ENCODE measurements around the gene NDUFB11. TPM values are rescaled to one million over a fixed set of nuclear protein-coding genes. Genes with fewer than 3 reads are reported as not detected.
A peak's percentile ranks its signal among the peaks of the same experiment; 100 is the strongest.

Gene NDUFB11
- total RNA-seq, 1 donor: 43.1 TPM

GRCh38 chrX:47146936-47147859 lies 2.7 kb upstream of the NDUFB11 start:
- H4K20me1 ChIP-seq (ENCODE audit: insufficient read depth, low read length): peaks cover 37% of the 10 kb centered on the region
- DNase-seq (ENCODE audit: insufficient read length, low spot score, missing footprints): peak; percentile 78
- H3K4me3 ChIP-seq (ENCODE audit: insufficient read depth, low read length): peak overlapping the region; percentile 86
- no peak overlapping the region for H2AFZ ChIP-seq (ENCODE audit: low read length)
- peaks cover 75% of the 10 kb centered on the region for H3K79me2 ChIP-seq (ENCODE audit: insufficient read depth, low read length)
- H3K9me3 ChIP-seq (ENCODE audit: low read depth, low read length): no peaks in the 10 kb centered on the region
- H3K27ac ChIP-seq (ENCODE audit: low read depth, low read length): no peak overlapping the region
- H3K4me1 ChIP-seq (ENCODE audit: insufficient read depth, low read length): no peaks in the 10 kb centered on the region
- no peaks in the 10 kb centered on the region for H3K27me3 ChIP-seq (ENCODE audit: insufficient read depth, low read length)
- peak overlapping the region; percentile 89 for H3K4me2 ChIP-seq (ENCODE audit: insufficient read depth, low read length)
- no peak for TF ChIP-seq CTCF (IDR thresholded peaks at IDR 0.05; ENCODE audit: extremely low read depth, low read depth, low read length)
- H3K36me3 ChIP-seq (ENCODE audit: insufficient read depth, low read length): no peaks in the 10 kb centered on the region

DNA sequence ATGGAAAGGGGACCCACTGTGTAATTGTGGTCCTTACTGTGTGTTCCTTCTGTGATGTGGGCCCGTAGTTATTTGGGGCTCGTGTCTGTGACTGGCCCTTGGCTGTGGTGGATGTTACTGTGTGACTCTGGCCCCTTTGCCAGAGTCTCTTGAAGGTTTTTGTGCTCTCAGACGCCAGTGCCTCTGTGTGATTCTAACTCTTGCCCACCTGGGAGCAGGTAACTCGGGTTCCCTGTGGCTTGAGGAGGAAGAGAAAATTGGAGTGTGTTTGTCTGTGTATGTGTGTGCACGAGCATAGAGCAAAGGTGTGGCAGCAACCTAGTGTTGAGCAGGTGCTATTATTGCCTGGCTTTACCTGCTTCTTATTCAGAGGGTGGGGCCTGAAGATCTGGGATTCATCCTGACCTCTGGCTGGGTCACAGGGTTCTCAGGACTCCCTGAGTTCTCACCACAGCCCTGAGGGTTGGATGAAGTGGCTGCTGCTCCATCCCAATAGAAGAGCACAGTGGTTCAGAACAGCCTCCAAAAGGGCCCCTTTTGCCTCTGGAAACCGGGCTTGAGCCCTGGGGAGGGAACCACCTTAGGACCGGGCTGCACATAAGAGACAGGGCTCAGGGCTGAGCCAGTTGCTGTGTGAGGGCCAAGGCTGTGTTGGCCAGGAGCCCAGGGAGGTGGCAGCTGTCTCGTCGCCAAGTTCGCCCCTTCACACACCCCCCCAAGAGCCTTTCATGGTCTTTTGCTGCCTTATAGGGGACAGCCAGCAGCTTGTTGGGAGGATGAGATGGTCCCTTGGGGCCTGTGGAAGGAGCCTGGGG lies 1.8 kb upstream of the NDUFB11 start:
- H4K20me1 ChIP-seq (ENCODE audit: insufficient read depth, low read length): peaks cover 35% of the 10 kb centered on the region
- peak overlapping the region; percentile 74 for H3K27ac ChIP-seq (ENCODE audit: low read depth, low read length)
- no peak overlapping the region for H2AFZ ChIP-seq (ENCODE audit: low read length)
- DNase-seq (ENCODE audit: insufficient read length, low spot score, missing footprints): peak; percentile 75
- peaks cover 66% of the 10 kb centered on the region for H3K79me2 ChIP-seq (ENCODE audit: insufficient read depth, low read length)
- no peaks in the 10 kb centered on the region for H3K9me3 ChIP-seq (ENCODE audit: low read depth, low read length)
- TF ChIP-seq CTCF (IDR thresholded peaks at IDR 0.05; ENCODE audit: extremely low read depth, low read depth, low read length): no peak
- no peaks in the 10 kb centered on the region for H3K4me1 ChIP-seq (ENCODE audit: insufficient read depth, low read length)
- H3K4me3 ChIP-seq (ENCODE audit: insufficient read depth, low read length): peak overlapping the region; percentile 86
- no peaks in the 10 kb centered on the region for H3K36me3 ChIP-seq (ENCODE audit: insufficient read depth, low read length)
- no peaks in the 10 kb centered on the region for H3K27me3 ChIP-seq (ENCODE audit: insufficient read depth, low read length)
- H3K4me2 ChIP-seq (ENCODE audit: insufficient read depth, low read length): peak overlapping the region; percentile 89

DNA sequence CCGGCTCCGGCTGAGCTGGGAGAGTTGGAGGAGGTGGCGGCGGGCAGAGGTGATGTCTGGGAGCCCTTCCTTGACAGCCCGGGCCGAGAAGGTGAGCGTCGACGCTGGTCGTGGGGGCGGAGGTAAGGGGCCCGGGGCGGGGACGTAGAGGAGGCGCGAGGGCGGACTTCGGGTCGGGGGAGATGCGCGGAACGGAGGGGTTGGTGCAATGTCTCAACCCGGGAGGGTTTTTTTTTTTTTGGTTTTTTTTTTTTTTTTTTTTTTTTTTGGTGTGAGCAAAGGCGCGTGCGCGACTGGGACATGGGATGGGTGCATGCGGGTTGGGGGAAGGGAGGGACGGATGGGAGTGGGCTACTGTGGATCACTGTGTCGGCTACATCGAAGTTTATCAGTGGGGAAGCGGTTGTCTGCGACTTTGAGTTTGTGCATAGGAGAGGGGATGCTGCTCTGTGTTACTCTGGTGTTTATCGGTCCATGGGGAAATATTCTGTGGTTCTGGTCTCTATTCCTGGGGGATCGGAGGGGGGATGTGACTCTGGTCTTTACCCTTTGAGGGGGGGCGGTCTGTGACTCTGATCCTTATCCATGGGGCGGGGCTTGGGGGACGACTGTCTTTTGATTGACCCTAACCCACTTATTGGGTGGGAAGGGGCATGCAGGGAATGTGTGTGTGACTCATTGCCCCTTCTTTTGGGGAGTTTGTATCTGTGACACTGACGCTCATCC lies 1.1 kb upstream of the NDUFB11 start:
- H2AFZ ChIP-seq (ENCODE audit: low read length): peak overlapping the region; percentile 65
- no peaks in the 10 kb centered on the region for H3K27me3 ChIP-seq (ENCODE audit: insufficient read depth, low read length)
- no peaks in the 10 kb centered on the region for H3K36me3 ChIP-seq (ENCODE audit: insufficient read depth, low read length)
- no peak for TF ChIP-seq CTCF (IDR thresholded peaks at IDR 0.05; ENCODE audit: extremely low read depth, low read depth, low read length)
- H3K27ac ChIP-seq (ENCODE audit: low read depth, low read length): peak overlapping the region; percentile 74
- peak; percentile 47 for DNase-seq (ENCODE audit: insufficient read length, low spot score, missing footprints)
- peak overlapping the region; percentile 89 for H3K4me2 ChIP-seq (ENCODE audit: insufficient read depth, low read length)
- no peaks in the 10 kb centered on the region for H3K9me3 ChIP-seq (ENCODE audit: low read depth, low read length)
- peak overlapping the region; percentile 86 for H3K4me3 ChIP-seq (ENCODE audit: insufficient read depth, low read length)
- H4K20me1 ChIP-seq (ENCODE audit: insufficient read depth, low read length): peaks cover 32% of the 10 kb centered on the region
- no peaks in the 10 kb centered on the region for H3K4me1 ChIP-seq (ENCODE audit: insufficient read depth, low read length)
- peaks cover 58% of the 10 kb centered on the region for H3K79me2 ChIP-seq (ENCODE audit: insufficient read depth, low read length)
